ENCODE results near the gene KCNT1.
A peak's percentile ranks its signal among the peaks of the same experiment; 100 is the strongest.

The KCNT1 gene

DNA sequence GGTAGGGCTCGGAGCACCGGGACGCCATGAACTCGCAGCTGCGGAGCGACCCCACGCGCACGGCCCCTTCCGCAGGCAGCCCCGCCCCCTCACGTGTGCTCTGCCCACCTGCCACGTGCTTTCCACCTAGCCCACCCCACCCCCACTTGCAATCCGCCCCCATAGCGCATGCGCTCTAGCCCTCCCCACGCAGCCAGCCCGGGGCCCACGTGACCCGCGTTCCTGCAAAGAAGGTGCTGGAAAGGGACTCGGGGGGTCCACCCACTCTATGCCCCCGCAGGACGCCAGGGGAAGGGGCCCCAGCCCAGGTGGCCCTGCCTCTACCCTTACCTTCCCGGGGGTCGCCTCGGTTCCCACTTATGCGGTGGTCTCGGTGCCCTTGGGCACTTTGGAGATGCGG, 2.5 kb upstream of the KCNT1 start, which contains the start of gene SOHLH1:
Gene SOHLH1, minus strand, starts transcription at position 42 of the 400 bp plus-strand sequence. Its CDS starts 14 bp downstream, at position 28.
- DNase-seq (ENCODE audit: low read depth in 3 of 3), result no peak

GRCh38 chr9:135700525-135700924, 1.5 kb upstream of the KCNT1 start:
- no peak for DNase-seq (ENCODE audit: low read depth in 3 of 3)

DNA sequence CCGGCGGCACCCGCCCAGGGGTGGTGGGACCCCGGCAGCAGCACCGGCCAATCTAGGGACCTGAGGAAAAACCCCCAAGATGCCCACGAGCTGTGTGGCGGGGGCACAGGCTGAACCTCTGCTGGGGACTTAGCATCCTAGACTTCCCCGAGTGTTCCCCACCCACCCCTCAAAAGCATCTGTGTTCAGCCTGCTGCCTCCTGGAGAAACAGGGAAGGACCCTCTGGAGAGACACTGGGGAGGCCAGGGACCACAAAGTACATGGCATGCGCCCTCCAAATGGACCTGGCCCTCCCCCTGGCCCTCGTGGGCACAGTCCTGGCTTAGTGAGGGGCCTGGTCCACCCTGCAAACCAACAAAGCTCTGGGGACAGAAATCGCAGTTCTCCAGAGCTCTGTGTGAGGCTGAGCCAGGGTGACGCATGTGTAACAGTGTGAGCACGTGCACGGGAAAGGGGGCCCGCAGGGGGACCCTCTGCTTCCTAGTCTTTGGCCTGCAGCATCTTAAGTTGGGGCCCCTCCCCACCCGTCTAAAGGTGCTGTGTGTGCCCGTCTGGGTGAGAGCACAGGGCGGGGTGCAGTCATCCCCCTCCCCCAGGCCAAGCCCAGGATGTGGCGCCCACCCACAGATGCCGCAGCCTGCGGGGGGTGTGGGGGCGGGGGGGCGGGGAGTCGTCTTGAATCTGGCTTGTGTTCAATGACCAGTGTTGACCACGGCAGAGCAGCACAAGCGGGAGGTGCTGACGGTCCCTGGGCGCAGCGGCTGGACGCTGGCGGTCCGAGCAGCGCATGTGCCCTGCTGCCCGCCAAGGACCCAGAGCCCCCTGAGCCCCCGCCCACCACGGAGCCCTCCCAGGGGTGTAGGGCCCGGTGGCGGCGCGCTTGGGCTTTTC, 672 bp upstream of the KCNT1 start:
- DNase-seq (ENCODE audit: low read depth in 3 of 3), result peak in 1 of 3 experiments; percentile 17

GRCh38 chr9:135703726-135704125, 1.7 kb downstream of the KCNT1 start:
- DNase-seq (ENCODE audit: low read depth in 3 of 3), result no peak

- no peak for DNase-seq (ENCODE audit: low read depth in 3 of 3)
Observed at GRCh38 chr9:135704483-135704882, 2.5 kb downstream of the KCNT1 start.

- no peak for DNase-seq (ENCODE audit: low read depth in 3 of 3)
Observed at GRCh38 chr9:135705376-135705775, 3.4 kb downstream of the KCNT1 start.

DNA sequence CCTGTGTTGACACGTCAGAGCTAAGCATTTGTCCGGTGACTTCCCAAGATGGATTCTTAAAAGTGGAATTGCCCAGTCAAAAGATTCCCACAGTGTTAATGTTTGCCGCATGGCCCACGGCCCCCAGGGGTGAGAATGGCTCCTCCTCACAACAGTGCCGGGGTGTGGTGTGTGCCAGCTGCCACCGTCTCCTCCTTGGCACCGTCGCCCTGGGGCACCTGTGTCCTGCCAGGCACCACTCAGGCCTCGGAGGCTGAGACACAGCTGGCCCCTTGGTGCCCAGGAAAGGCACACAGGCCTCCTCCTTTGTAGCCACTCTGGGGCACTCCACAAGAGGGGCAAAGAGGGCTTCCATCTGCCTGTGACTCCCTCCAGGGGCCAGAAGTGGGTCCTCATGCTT, 4.3 kb downstream of the KCNT1 start:
- DNase-seq (ENCODE audit: low read depth in 3 of 3), result no peak

GRCh38 chr9:135707252-135708138, 5.5 kb downstream of the KCNT1 start:
- DNase-seq (ENCODE audit: low read depth in 3 of 3), result no peak

GRCh38 chr9:135708164-135708563, 6.2 kb downstream of the KCNT1 start:
- DNase-seq (ENCODE audit: low read depth in 3 of 3), result no peak

DNA sequence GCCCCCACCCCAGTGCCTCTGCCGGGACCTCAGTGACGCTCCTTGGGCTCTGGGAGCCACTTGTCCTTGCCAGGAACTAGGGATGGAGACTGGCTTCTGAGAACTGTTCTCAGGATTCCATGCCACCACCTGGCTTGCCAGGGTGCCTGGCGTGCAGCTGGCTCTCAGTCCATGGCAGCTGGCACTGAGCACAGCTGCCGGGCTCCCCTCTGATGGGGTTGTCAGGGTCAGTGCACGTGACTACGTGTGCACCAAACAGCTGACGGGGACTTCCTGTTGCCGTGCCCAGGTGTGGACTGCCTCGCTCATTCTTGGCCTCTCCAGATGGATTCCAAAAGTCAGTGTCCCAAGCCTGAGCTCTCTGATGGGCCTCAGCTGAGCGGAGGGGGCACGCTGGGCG, 9.4 kb downstream of the KCNT1 start:
- no peak for DNase-seq (ENCODE audit: low read depth in 3 of 3)

GRCh38 chr9:135711881-135712280, 9.9 kb downstream of the KCNT1 start:
- DNase-seq (ENCODE audit: low read depth in 3 of 3), result no peak

GRCh38 chr9:135712613-135713295, 10.8 kb downstream of the KCNT1 start:
- DNase-seq (ENCODE audit: low read depth in 3 of 3), result no peak

DNA sequence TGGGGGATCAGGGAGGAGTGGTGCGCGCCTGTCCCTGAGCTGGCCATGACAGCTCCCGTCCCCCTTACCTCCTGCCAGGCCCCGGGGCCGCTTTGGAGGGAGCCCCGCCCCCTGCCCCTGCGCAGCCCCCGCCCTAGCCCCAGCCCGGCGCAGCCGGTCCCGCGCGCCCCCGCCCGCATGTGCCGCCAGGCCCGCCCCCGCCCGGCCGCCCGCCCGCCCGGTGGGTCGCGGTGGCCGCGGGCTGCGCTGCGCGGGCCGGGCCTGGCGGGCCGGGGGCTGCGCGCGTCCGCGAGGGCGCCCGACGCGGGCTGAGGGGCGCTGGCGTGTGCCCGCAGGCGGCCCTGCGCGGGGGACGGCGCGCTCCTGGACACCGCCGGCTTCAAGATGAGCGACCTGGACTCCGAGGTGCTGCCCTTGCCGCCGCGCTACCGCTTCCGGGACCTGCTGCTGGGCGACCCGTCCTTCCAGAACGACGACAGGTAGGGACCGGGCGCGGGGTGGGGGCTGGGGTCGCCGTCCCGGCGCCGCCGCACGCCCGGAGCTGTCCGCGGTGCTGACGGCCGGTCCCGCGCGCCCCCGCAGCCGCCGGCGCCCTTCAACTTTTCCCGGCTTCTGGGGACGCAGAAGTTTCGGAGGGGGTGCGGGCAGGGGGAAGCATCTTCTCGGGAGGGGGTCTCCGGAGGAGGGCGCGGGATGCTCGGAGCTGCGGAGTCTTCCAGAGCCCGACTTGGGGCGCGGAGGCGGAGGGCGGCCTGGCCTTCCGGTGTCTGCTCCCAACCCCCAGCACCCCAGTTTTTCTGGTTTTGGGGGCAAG, 12.5 kb downstream of the KCNT1 start:
- DNase-seq (ENCODE audit: low read depth in 3 of 3), result no peak

DNA sequence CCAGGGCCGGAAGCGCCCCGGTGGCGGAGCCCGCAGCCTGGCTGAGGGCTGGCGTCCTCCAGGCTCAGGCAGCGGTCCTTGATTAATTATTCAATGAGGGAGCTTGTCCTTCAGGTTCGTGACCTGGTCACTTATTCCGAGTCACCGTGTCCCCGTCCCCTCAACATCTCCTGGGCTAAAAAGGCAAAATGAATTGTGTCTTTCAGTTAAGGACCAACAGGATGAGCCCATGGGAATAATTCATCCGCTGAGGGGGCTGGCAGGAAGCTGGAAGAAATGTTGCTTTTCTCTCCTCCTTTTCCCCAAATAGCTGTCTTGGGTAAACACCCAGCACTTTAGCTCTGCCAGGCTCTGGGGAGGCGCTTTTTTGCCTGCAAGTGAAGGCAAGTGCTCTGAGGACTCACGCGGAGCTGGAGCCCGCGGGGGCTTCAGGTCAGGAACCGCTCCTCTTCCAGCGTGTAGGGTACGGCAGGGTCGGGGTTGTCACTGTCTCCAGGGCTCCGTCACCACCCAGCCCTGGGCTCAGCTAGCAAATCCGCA, 13.1 kb downstream of the KCNT1 start:
- DNase-seq (ENCODE audit: low read depth in 3 of 3), result no peak

- DNase-seq (ENCODE audit: low read depth in 3 of 3), result no peak
Observed at GRCh38 chr9:135716045-135716444, 14.1 kb downstream of the KCNT1 start.

DNA sequence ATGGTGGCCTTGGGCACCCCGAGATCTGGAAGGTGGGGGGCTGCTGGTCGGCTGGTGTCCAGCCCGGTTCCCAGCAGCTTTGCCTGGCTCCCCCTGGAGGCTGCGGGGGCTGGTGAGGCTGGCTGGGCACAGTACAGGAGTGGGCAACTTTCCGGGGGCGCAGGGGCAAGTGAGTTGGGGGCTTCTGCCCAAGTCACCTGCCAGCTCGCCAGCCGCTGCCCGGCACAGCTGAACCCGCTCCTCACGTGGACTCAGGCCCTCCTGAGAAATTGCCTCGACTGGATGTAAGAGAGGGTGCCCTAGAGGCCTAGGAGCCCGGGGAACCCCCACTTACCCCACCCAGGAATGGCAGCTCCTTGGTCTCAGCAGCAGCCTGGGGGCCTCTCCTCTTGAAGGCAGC, 15.4 kb downstream of the KCNT1 start:
- DNase-seq (ENCODE audit: low read depth in 3 of 3), result no peak

- no peak for DNase-seq (ENCODE audit: low read depth in 3 of 3)
Observed at GRCh38 chr9:135718616-135719015, 16.6 kb downstream of the KCNT1 start.

DNA sequence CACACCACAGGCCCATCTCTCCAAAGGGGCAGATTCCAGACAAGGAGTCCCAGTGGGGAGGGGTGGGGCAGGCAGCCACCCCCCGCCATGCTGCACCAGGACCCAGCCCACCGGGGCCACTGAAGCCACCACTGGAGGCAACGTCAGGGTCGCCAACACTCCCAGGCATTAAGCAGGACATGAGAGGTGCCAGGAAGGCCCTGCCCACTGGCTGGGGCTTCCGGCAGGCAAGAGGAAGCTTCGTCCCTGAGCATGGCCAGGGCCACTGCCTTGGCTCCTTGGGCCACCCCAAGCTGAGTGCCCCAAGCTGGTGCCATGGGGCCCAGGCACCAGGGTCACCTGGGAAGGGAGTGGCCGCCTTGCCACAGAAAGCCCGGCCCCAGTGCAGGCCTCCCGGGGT, 17.5 kb downstream of the KCNT1 start:
- DNase-seq (ENCODE audit: low read depth in 3 of 3), result no peak

DNA sequence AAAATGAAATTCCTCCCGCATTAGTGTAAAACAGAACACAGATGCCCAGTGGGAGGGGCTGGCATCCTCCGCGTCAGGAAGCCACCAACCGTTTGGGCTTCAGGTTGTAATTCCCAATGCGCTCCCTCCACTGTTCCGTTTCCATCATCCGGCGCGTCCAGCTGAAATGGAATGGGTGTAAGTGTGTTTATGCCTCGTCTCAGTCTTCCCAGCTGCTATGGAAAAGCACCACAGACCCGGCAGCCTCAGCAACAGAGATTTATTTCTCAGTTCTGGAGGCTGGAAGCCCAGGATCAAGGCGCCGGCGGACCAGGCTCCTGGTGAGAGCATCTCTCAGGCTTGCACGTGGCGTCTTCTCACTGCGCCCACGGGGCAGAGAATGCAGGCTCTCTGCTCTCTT, 20.4 kb downstream of the KCNT1 start:
- no peak for DNase-seq (ENCODE audit: low read depth in 3 of 3)

- no peak for DNase-seq (ENCODE audit: low read depth in 3 of 3)
Observed at GRCh38 chr9:135724186-135724787, 22.3 kb downstream of the KCNT1 start.
